SK-N-SH (cell line): ENCODE results near the gene TDRD5.

ENCODE experiments used
- EP300 ChIP-seq, 2 experiments: IDR thresholded peaks; 2 replicates each; pipeline versions ENCODE4 v1.4.0 to v1.6.1; 2012; ENCODE audit warnings: borderline replicate concordance in 1 of 2, low read depth in 1 of 2, low read length in 1 of 2
- EZH2phosphoT487 ChIP-seq: fragments of 200-600 bp; sonication (generic); IDR thresholded peaks from 2 replicates; pipeline ENCODE4 v1.6.1; 2017; ENCODE audit warnings: low read depth, mixed run types, mild to moderate bottlenecking, antibody characterized with exemption, moderate library complexity, borderline replicate concordance
- FOXJ3 ChIP-seq: sonication (generic); formaldehyde crosslinking; IDR thresholded peaks from 2 replicates; pipeline ENCODE4 v1.5.1; 2020; ENCODE audit warnings: mild to moderate bottlenecking, missing genetic modification reagents
- MXI1 ChIP-seq: IDR thresholded peaks from 2 replicates; pipeline ENCODE4 v1.6.1; 2012; ENCODE audit warnings: mild to moderate bottlenecking, low read depth, low read length, improper control_type of control experiment
- POLR2AphosphoS5 ChIP-seq: IDR thresholded peaks from 2 replicates; pipeline ENCODE4 v1.6.1; 2012; ENCODE audit warnings: low read depth, low read length
- TF ChIP-seq, protein P1 (sequence below): fragments of 200-600 bp; sonication (generic); IDR thresholded peaks from 2 replicates; pipeline ENCODE4 v1.6.1; 2017; ENCODE audit warnings: antibody characterized with exemption, mild to moderate bottlenecking, moderate library complexity

GRCh38 chr1:179708434-179709195 is 117.0 kb downstream of the TDRD5 start:
- TF ChIP-seq POLR2AphosphoS5 (no peak), EZH2phosphoT487 (no peak), EP300 (IDR thresholded peaks at IDR 0.05; ENCODE audit: borderline replicate concordance in 1 of 2, low read depth in 1 of 2, low read length in 1 of 2) (no peak), MXI1 (no peak), FOXJ3 (no peak)
- TF ChIP-seq, protein P1, sequence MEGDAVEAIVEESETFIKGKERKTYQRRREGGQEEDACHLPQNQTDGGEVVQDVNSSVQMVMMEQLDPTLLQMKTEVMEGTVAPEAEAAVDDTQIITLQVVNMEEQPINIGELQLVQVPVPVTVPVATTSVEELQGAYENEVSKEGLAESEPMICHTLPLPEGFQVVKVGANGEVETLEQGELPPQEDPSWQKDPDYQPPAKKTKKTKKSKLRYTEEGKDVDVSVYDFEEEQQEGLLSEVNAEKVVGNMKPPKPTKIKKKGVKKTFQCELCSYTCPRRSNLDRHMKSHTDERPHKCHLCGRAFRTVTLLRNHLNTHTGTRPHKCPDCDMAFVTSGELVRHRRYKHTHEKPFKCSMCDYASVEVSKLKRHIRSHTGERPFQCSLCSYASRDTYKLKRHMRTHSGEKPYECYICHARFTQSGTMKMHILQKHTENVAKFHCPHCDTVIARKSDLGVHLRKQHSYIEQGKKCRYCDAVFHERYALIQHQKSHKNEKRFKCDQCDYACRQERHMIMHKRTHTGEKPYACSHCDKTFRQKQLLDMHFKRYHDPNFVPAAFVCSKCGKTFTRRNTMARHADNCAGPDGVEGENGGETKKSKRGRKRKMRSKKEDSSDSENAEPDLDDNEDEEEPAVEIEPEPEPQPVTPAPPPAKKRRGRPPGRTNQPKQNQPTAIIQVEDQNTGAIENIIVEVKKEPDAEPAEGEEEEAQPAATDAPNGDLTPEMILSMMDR = no peak
